NCI-H524 treated with DMSO at 0.1 percent for 48 hours (cell line): Measurements from ENCODE around the gene NKPD1.
"Not testable (repeated sequence)": the region's sequence is repeated elsewhere in the genome, so short reads cannot be mapped to it uniquely, and the experiment has no call there.

Experiments
- DNase-seq: peaks from one replicate; lab custom pipeline; 2025; lab: John Stamatoyannopoulos, UW

NKPD1 gene

GRCh38 chr19:45140144-45140503, 20.7 kb downstream of the NKPD1 start:
- no peak for DNase-seq

GRCh38 chr19:45139286-45140143, 21.3 kb downstream of the NKPD1 start:
- no peak for DNase-seq

- no peak for DNase-seq
Observed at GRCh38 chr19:45138303-45138751, 22.5 kb downstream of the NKPD1 start.

- no peak for DNase-seq
Observed at GRCh38 chr19:45137179-45137761, 23.5 kb downstream of the NKPD1 start.

- DNase-seq = no peak
Observed at GRCh38 chr19:45136507-45137178, 24.1 kb downstream of the NKPD1 start.

GRCh38 chr19:45135176-45135885, 25.5 kb downstream of the NKPD1 start:
- no peak for DNase-seq

GRCh38 chr19:45133661-45134060, 27.1 kb downstream of the NKPD1 start:
- no peak for DNase-seq

GRCh38 chr19:45130888-45131615, 29.7 kb downstream of the NKPD1 start:
- peak; percentile 47 for DNase-seq

GRCh38 chr19:45130236-45130635, 30.5 kb downstream of the NKPD1 start:
- no peak for DNase-seq

GRCh38 chr19:45128806-45129205, 32.0 kb downstream of the NKPD1 start:
- DNase-seq = no peak

- no peak for DNase-seq
Observed at GRCh38 chr19:45128146-45128545, 32.6 kb downstream of the NKPD1 start.

- no peak for DNase-seq
Observed at GRCh38 chr19:45126654-45127053, 34.1 kb downstream of the NKPD1 start.

GRCh38 chr19:45125975-45126493, 34.7 kb downstream of the NKPD1 start:
- peak; percentile 14 for DNase-seq

GRCh38 chr19:45125360-45125759, 35.4 kb downstream of the NKPD1 start:
- DNase-seq = no peak

GRCh38 chr19:45124021-45124420, 36.8 kb downstream of the NKPD1 start:
- no peak for DNase-seq

GRCh38 chr19:45123440-45123850, 37.3 kb downstream of the NKPD1 start:
- peak; percentile 44 for DNase-seq

GRCh38 chr19:45122832-45123231, 38.0 kb downstream of the NKPD1 start:
- no peak for DNase-seq

- no peak for DNase-seq
Observed at GRCh38 chr19:45121827-45122345, 38.9 kb downstream of the NKPD1 start.

GRCh38 chr19:45119582-45119981, 41.2 kb downstream of the NKPD1 start:
- DNase-seq = no peak

GRCh38 chr19:45118591-45119355, 42.0 kb downstream of the NKPD1 start:
- DNase-seq = not testable (repeated sequence)
